Measurements from ENCODE around the gene VKORC1L1.
A peak's percentile ranks its signal among the peaks of the same experiment; 100 is the strongest.
"Not testable (repeated sequence)": the region's sequence is repeated elsewhere in the genome, so short reads cannot be mapped to it uniquely, and the experiment has no call there.

VKORC1L1 gene

GRCh38 chr7:65979583-65980477, 107.0 kb downstream of the VKORC1L1 start:
- DNase-seq, result no peak

GRCh38 chr7:65980478-65981250, 107.8 kb downstream of the VKORC1L1 start:
- peak; percentile 82 to 89 for DNase-seq

- peak; percentile 69 to 79 for DNase-seq
These were observed 109.3 kb downstream of the VKORC1L1 start, which contains the start of gene GUSB for GRCh38 chr7:65981965-65982792. TSS of gene GUSB (minus strand) at chr7:65982213. CDS start at chr7:65982183, 30 bp downstream.

- no peak for DNase-seq
These were observed 111.2 kb downstream of the VKORC1L1 start for GRCh38 chr7:65983965-65984658.

GRCh38 chr7:65988084-65988483, 115.2 kb downstream of the VKORC1L1 start:
- DNase-seq, result no peak

GRCh38 chr7:65988503-65988902, 115.6 kb downstream of the VKORC1L1 start:
- not testable (repeated sequence) for DNase-seq

GRCh38 chr7:65989694-65990080, 116.8 kb downstream of the VKORC1L1 start:
- DNase-seq, result no peak

- DNase-seq, result not testable (repeated sequence)
These were observed 119.0 kb downstream of the VKORC1L1 start for GRCh38 chr7:65991829-65992228.

- DNase-seq, result no peak
These were observed 119.7 kb downstream of the VKORC1L1 start for GRCh38 chr7:65992526-65992925.

- not testable (repeated sequence) for DNase-seq
These were observed 122.1 kb downstream of the VKORC1L1 start for GRCh38 chr7:65994984-65995383.

GRCh38 chr7:66000823-66001417, 128.0 kb downstream of the VKORC1L1 start:
- not testable (repeated sequence) for DNase-seq

GRCh38 chr7:66005115-66005671, 132.3 kb downstream of the VKORC1L1 start:
- peak in 1 of 2 experiments; percentile 7 for DNase-seq

GRCh38 chr7:66007232-66007631, 134.4 kb downstream of the VKORC1L1 start:
- DNase-seq, result no peak
